Astrocyte (in vitro differentiated cells and primary cell): ENCODE data around the gene SPOCK3.

Experiments used
- CTCF ChIP-seq: IDR thresholded peaks from 2 replicates; pipeline ENCODE4 v1.5.1; 2011; ENCODE audit warnings: low read depth, mild to moderate bottlenecking, inconsistent platforms, low read length, moderate library complexity; ENCODE audit not compliant: insufficient read depth
- EZH2 ChIP-seq: IDR thresholded peaks from 2 replicates; pipeline ENCODE4 v1.6.1; 2012; ENCODE audit warnings: mild to moderate bottlenecking, low read length, inconsistent platforms; ENCODE audit not compliant: insufficient read depth

- TF ChIP-seq EZH2 (no peak), CTCF (no peak)
These were observed 391.5 kb downstream of the SPOCK3 start for GRCh38 chr4:166842795-166843261.
